ENCODE data around the gene NKX3-2. TPM values are rescaled to one million over a fixed set of nuclear protein-coding genes. Genes with fewer than 3 reads are reported as not detected.

NKX3-2 gene
- total and polyA plus RNA-seq, 2 of the 8 experiments (the other 6 are each of a cell fraction or from before 2014, with no cell fraction given), result 0.13 TPM; not detected in 1

DNA sequence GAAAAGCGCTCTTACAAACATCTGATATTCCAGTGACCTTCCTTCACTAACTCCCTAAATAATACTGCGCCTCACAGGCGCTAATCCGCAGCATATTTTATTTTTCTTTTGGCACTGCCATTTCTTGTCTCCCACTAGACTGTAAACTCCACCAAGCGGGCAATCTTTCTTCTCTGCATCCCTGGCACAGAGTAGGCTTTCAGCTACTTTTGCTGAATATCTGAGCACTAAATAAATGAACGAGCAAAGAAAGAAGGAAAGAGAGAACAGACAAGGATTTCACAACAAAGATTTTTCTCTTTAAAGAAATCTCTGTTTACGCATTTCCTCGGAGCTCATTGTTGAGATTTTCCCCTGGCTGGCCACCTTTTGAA lies 12.7 kb downstream of the NKX3-2 start:
- no peak for FAIRE-seq
- Histone ChIP-seq H2BK120ac (replicated peaks; ENCODE audit: low read depth, low read length) (no peak overlapping the region), H3K27ac (ENCODE audit: low read depth, low read length) (no peak overlapping the region), H2BK5ac (ENCODE audit: low read depth, low read length) (peak overlapping the region; percentile 47; the same call in 1 of the 2 replicates), H3K9me3 (ENCODE audit: insufficient read depth in 2 of 2, low read depth in 1 of 2, low read length in 1 of 2) (no peaks in the 10 kb centered on the region), H2BK20ac (ENCODE audit: low read length) (peak overlapping the region; percentile 57; the same call in 1 of the 2 replicates), H3K56ac (replicated peaks; ENCODE audit: insufficient read length, low read depth, low read length) (no peak overlapping the region), H2BK15ac (ENCODE audit: low read length) (0 out of 2 replicates have a peak overlapping the region, but pooled peaks have one; percentile 78), H3K23ac (ENCODE audit: insufficient read length) (no peak overlapping the region), H4K8ac (ENCODE audit: extremely low read depth, insufficient read depth, low read length) (no peak overlapping the region), H3K4me2 (ENCODE audit: insufficient read depth in 1 of 2, low read depth in 2 of 2, low read length in 2 of 2) (peak overlapping the region; percentile 68 to 78), H3K14ac (ENCODE audit: insufficient read length) (no peak overlapping the region), H3K79me1 (ENCODE audit: low read depth, low read length) (no peaks in the 10 kb centered on the region), H4K5ac (ENCODE audit: insufficient read length, low read depth, low read length) (no peak overlapping the region), H3K4ac (replicated peaks; ENCODE audit: insufficient read length, low read depth, low read length) (no peak overlapping the region), H2AK5ac (ENCODE audit: low read depth, low read length) (no peak overlapping the region), H2BK12ac (ENCODE audit: low read depth, low read length) (no peak overlapping the region), H3K18ac (ENCODE audit: extremely low read depth, low read length) (no peak overlapping the region), H4K20me1 (replicated peaks in 1 of 2; ENCODE audit: control insufficient read depth in 1 of 2, insufficient read depth in 2 of 2, low read length in 2 of 2) (peaks cover 13 to 28% of the 10 kb centered on the region in 2 experiments), H3K4me1 (replicated peaks in 1 of 4; ENCODE audit: control insufficient read depth in 3 of 4, insufficient read depth in 4 of 4, low read length in 3 of 4) (peaks cover 18 to 59% (median 28%) of the 10 kb centered on the region in 4 experiments), H3K27me3 (replicated peaks in 1 of 4; ENCODE audit: control insufficient read depth in 3 of 4, extremely low read depth in 1 of 4, insufficient read depth in 3 of 4, low read length in 3 of 4) (peaks cover 90 to 100% (median 98%) of the 10 kb centered on the region in 4 experiments), H3K79me2 (ENCODE audit: control insufficient read depth in 1 of 2, insufficient read depth in 2 of 2, low read length in 2 of 2) (no peaks in the 10 kb centered on the region), H3K23me2 (ENCODE audit: low read depth, low read length) (peaks cover 4% of the 10 kb centered on the region), H3K36me3 (ENCODE audit: control insufficient read depth in 2 of 4, insufficient read depth in 4 of 4, low read length in 3 of 4) (no peaks in the 10 kb centered on the region; a peak in 1 of 8 replicates), H3K9ac (replicated peaks in 1 of 4; ENCODE audit: extremely low read depth in 1 of 4, low read depth in 3 of 4, low read length in 3 of 4) (no peak overlapping the region), H3K4me3 (ENCODE audit: extremely low read depth in 1 of 4, insufficient read depth in 2 of 4, low read depth in 3 of 4, low read length in 4 of 4) (peak overlapping the region in 2 of 4 experiments; percentile 26 to 46; a peak in 5 of 8 replicates), H4K91ac (replicated peaks; ENCODE audit: insufficient read length, low read length) (no peak overlapping the region), H2AFZ (ENCODE audit: low read length) (no peak overlapping the region)
- DNase-seq (ENCODE audit: low read depth in 1 of 2, low spot score in 2 of 2), result no peak
- ChIA-PET CTCF (ENCODE audit: partially characterized antibody) (interaction anchor here (0.9 to 13.6 kb wide), 3 partner anchors 10 to 100 kb away, joined by 4 to 132 read pairs (median 35); partner anchors contain the start of gene NKX3-2), POLR2A (ENCODE audit: partially characterized antibody) (interaction anchor here (0.6 to 4.2 kb wide), 4 partner anchors 9 to 50 kb away, joined by 3 to 24 read pairs (median 7); partner anchors contain the start of gene NKX3-2)
- WGBS, 2 experiments (ENCODE audit: extremely low coverage in 1 of 2, insufficient coverage in 1 of 2, insufficient read length in 1 of 2, insufficient replicate concordance in 2 of 2, low coverage in 1 of 2, low lambda C conversion rate in 2 of 2, missing lambda C conversion rate in 1 of 2), result 4% methylated on average over 8 of the region's 8 CpGs; no CpG with 5 or more reads in 1 of the 2 experiments
- TF ChIP-seq RAD21 (IDR thresholded peaks at IDR 0.05 in 1 of 2, conservative IDR thresholded peaks at IDR 0.05 in 1 of 2; ENCODE audit: low read depth in 2 of 2, low read length in 2 of 2), result no peak
- peak; percentile 57 for TF ChIP-seq RNF2 (IDR thresholded peaks at IDR 0.05; ENCODE audit: borderline replicate concordance, low read depth, low read length, missing control alignments, poor library complexity, severe bottlenecking)
- TF ChIP-seq CHD1 (IDR thresholded peaks at IDR 0.05; ENCODE audit: low read depth, low read length), result no peak

All from H1 (cell line).